ELR (cell line): ENCODE data around the gene SPAG6.

ENCODE experiments used
- DNase-seq: peaks from one replicate; pipeline ENCODE4 v3.0.0-alpha.2; 2015; ENCODE audit warnings: low read depth

SPAG6 gene

DNA sequence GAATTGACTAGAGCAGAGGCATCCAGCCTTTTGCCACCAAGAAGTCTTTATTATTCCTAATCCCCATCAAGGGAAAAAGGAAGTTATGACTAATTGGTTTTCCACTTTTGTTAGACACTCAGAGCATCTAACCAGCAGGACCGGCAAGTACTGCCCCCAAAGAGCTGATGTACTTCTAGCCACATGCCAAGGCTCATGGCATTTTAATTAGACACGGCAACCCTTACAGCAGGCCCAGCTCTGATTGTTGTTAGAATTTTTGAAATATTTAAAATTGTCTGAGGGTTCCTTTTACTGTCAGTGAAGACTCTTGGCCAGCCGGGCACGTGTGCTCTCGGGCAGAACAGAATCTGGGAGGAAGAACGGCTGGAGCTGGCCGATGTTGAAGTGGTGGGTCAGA, 114.8 kb downstream of the SPAG6 start:
- no peak for DNase-seq

DNA sequence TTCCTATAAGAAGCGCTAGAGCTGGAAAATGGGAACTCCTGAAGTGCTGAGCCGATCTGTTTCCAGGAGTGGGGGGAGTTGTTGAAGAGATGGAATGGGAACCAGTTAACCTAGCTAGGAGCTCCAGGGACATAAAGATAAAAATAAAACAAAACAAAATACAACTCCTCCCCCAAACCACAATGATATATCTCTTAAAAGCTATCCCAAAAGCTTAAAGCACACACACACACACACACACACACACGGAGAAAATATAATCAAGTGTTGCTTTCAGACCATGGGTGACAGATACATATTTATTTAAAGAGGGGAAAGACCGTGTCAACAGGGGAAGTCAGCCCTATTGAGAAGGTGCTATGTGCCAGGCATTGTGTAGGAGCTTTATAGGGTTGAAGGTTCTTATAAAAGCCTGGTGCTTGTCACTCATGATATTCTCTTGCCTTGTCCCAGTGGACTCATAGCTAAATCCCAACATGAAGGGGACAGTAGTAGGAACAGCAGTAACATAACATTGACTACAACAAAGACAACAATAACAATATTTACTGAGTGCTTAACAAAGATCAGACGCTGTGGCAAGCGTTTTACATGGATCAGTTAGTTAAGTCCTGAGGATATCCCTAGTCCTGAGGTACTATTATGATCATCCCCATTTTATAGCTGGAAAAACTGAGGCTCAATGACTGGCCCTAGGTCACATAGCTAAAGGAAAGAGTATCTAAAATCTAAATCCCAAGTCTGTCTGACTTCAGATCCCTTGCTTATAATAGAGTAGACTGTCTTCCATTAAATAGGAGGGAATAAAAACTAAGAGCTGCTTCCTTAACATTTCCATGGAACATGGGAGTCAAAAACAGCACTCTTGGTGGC, 115.5 kb downstream of the SPAG6 start:
- DNase-seq = no peak

DNA sequence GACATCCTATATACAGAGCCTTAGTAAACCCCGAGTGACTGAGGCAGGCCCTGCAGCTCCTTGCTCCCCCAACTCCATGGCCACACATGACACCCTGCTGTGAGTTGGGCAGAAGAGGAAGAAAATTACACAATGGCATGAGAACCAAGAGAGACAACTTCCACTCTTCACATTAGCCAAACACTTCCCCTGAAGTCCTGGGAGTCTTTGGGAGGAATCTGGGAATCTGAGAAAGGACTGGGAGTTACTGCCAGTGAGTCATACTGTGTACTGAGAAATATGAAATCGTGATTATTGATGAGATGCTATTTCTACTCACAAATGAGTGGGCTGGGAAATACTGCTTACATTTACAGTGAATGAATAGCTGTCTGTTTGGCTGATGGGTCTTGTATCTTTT, 116.6 kb downstream of the SPAG6 start:
- no peak for DNase-seq

DNA sequence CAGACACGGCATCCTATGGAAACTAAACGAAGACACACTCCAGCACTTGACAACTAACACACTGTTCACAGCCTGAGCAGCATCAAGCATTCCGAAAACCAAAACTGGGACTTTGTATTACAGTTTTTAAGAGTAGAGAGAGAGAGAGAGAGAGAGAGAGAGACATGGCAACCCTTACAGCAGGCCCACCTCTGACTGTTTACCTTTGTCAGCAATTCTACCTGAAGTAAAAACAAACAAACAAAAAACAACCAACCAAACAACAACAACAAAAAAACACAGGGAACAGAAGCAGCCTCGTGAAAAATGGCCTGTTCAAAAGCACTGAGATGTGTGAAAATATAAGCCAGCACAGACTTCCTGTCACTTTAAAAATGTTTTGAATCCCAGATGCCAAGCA, 118.0 kb downstream of the SPAG6 start:
- DNase-seq = no peak

DNA sequence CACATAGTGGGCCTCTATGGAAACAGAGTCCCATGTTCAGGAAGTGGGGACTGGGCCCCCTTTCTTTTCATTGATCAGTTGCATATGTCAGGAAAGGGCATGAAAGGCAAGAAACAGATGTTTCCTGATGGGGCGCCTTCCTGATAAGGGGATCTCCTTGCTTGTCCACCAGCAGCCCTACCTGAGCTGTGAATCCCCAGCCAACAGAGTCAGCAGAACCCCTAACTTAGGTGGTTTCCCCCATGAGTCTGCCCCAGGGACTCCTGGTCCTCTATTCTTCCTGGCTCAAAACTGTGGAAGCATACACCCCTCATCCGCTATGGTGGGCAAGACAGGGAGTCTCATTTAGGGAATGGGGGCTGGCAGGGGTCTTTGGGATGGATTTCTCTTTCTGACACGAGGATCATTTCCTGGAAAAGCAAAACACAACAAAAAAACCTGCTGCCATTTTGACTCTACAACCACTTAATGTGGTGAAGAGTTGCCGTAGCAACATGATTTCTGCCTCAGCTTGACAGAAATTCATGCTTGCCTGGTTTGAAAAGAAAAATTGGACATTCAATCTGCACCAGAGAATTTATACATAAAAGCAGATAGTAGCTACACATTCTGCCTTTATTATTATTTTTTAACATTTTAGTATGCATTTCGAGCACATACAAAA, 119.8 kb downstream of the SPAG6 start:
- no peak for DNase-seq

DNA sequence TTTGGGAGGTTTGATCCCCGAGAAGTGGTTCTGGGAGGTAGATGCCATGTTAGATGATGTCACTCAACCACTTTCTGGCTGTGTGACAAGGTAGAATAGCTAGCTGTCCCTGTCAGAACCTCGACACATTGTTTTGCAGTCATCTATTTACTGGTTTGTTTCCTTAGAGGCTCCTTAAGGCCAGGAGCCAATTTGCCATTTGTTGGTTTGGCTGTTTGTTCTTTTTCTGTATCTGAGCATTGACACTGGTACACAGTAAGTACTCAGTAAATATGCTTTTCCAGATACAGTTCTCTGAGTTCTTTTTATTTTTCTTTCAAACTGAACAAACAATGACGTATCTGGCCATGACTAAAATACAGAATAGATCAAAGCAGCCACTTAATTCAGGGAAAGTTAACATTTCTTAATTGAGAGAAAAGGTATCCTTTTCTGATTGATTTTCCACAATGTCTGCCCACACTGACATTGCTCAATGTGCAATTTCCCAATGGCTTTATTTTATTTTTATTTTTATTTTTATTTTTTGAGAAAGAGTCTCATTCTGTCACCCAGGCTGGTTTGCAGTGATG, 121.6 kb downstream of the SPAG6 start:
- DNase-seq = no peak
